CD4-positive, alpha-beta T cell treated with Interleukin-4 for 1 hour (primary cell): ENCODE results near the gene CTRB2.
"Not testable (repeated sequence)": the region's sequence is repeated elsewhere in the genome, so short reads cannot be mapped to it uniquely, and the experiment has no call there.

ENCODE experiments used
- DNase-seq, 2 donors: peaks; one replicate each; pipeline ENCODE4 v3.0.0-alpha.2; 2020 to 2022

CTRB2 gene

GRCh38 chr16:75241955-75242354 is 35.0 kb upstream of the CTRB2 start:
- no peak for DNase-seq

GRCh38 chr16:75241412-75241811 is 34.5 kb upstream of the CTRB2 start:
- DNase-seq, result no peak

DNA sequence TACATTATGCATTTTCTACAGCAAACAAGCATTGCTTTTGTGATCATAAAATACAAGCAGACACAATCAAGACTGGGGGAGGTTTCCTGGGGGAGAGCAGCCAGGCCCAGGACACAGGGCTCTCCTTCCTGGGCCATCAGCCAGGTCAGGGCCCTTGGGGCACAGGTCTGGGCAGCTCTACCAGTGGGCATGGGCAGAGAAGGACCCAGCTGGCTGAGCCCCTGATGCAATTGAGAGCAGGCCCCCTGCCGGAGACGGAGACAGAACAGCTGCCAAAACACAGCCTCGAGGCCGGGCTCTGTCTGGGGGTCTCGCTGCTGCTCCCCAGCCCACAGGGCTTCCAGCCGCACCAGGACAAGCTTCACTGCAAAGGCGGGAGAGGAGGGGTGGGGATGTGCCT is 33.7 kb upstream of the CTRB2 start:
- not testable (repeated sequence) for DNase-seq

GRCh38 chr16:75239542-75240122 is 32.7 kb upstream of the CTRB2 start:
- DNase-seq, result no peak

DNA sequence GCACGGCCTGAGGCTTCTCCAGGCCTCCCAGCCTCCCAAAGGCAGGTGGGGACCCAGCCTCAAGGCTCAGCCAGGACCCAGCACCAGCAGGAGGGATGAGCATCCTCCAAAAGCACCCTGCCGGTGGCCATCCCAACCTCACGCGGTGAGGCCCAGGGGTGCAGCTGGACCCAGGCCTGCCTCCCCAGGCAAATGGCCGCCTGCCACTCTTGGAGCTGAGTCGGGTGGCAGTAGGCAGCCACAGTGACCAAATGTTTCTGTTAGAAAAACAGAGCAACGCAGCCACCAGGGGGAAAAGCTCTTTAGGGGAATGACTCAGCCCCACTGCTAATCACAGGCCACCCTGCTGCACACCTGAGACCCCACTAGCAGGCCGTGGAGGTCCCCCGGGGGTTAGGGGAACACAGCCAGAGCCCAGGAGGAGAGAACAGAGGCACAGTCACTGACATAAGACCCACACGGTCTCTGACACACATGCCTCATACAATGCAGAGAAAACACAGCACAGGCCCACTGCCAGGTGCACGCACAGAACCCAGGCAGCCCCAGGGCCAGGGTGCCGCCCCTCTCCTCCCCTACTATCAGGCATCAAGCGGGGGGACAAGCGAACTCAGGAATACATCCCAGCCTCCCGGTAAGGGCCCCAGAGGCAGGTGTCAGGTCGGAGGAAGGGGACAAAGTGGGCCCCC is 32.0 kb upstream of the CTRB2 start:
- DNase-seq, result no peak

DNA sequence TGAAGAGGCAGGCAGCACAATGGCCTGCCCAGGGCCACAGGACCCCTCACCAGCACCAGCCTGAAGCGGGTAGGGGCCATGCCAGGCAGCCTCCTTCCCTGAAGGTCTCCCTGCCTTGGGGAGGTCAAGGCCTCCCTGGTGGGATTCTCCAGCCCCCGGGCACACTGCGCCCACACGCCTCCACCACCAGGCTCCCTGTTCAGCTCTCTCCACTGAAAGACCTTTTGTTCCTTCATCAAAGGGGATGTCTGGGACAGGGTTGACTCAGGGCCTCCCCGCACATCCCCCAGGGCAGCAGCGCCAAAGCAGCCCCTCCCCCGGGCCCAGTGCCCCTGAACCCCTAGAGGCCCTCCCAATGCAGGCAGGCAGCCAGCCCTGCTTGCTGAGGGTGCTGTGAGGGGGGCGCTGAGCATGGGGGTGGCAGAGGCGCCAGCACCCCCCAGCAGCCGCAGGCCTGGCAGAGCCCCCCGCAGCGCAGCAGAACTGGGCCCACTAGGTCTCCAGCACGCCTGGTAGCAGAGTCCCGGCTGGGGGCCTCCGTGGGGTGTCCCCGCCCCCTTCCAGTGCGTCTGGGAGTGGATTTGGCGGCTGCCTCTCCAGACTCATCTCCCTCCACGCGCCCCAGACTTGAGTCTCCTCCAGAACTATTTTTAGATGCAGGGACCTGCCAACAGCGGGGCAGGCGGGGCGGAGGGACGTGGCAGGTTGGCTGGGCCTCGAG is 31.3 kb upstream of the CTRB2 start:
- no peak for DNase-seq

- no peak for DNase-seq
Measured at GRCh38 chr16:75237398-75238131, 30.6 kb upstream of the CTRB2 start.

DNA sequence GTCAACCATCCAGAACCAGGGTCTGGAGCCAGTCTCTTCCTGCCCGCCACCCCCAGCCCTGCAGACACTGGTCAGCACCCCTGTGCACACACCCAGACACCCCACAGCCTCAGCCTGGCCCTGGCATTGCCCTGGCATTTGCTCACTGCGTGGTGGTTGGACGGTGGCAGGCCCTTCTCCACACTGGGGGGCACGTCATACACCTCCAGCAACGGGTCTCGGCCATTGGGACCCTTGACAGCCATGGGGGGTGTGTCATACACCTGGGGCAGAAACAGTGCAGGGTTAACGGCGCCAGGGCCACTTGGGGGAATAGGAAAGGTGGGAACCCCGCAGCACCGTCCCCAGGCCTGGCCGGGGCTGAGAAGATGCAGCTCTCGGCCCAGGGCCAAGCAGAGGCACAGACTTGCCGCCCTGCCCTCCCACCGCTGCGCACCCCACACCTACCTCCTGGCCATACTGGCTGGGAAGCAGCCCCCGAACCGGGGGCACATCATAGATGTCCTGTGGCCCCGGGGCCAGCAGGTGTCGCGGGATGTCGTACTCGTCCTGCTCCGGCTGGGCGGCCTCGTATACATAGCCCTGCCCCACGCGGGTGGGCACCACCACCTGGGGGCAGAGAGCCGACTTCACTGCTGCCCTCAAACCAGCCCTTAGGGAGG is 29.9 kb upstream of the CTRB2 start:
- DNase-seq, result no peak

DNA sequence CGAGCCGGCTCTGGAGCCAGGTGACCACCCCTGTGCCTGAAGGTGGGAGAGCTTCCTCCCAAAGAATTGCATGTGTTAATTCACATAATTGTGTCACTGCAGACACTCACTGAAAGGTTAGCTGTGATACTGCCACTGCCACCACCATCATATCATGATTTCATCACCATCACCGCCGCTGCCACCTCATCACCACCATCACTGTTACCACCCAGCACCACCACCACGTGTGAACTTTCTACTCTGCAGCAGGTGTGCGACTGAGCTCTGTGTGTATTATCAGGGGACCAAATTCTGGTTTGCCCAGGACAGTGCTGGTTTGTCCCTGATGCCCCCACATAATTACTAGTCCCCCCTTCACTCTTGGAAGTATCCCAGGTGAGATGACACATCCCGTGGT is 29.3 kb upstream of the CTRB2 start:
- no peak for DNase-seq

- no peak for DNase-seq
Measured at GRCh38 chr16:75235721-75236193, 28.8 kb upstream of the CTRB2 start.

DNA sequence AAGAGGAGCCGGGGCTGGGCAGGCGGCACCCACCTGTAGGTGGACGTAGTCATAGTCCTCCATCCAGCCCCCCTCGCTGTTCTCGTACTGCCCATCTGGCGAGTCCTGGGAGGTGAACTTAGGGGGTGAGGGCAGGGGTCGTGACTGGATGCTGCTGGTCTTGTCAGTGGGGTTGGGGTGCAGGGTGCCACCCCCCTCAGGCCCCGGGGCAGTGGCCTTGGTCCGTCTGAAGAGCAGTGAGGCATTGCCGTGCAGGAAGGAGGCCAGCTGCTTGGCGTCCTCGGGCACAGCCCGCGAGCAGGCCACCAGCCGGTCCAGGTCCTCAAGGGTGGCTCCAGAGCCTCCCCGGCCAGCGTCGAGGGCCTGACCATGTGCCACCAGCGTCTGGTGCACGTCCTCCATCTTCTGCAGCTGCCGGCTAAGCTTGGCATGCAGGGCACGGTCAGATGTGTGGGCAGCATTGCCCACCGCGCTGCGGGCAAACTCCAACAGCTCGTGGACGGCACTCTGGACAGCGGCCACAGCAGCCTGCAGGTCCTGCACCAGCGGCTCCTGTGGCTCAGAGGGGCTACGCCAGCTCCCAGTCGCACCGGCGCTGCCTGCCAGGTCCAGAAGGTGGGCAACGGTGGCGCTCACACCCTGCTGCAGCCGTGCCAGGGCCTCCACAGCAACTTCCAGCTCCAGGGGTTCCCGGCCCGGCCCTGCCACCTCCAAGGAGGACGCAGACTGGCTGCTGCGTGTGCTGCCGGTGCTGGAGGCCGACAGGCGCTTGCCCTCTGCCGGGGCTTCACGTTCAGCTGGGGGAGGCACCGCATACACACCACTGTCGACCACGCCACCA is 28.1 kb upstream of the CTRB2 start:
- DNase-seq, result no peak

DNA sequence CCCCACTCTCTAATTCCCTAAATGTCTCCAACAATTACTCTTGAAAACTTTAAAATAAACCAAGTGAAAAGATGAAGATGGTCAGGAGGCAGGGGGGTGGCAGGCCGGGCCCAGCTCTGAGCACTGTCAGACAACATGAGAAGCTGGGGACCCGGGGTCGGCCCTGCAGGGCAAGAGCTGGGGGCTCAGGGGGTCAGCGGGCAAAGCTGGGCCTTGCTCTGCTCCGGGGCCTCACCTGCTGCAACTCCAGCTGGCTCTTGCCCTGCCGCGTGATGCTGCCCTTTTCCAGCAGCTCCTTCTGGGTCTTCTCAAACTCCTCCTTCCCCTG is 26.6 kb upstream of the CTRB2 start:
- no peak for DNase-seq

- DNase-seq, result no peak
Measured at GRCh38 chr16:75231570-75231969, 24.6 kb upstream of the CTRB2 start.

DNA sequence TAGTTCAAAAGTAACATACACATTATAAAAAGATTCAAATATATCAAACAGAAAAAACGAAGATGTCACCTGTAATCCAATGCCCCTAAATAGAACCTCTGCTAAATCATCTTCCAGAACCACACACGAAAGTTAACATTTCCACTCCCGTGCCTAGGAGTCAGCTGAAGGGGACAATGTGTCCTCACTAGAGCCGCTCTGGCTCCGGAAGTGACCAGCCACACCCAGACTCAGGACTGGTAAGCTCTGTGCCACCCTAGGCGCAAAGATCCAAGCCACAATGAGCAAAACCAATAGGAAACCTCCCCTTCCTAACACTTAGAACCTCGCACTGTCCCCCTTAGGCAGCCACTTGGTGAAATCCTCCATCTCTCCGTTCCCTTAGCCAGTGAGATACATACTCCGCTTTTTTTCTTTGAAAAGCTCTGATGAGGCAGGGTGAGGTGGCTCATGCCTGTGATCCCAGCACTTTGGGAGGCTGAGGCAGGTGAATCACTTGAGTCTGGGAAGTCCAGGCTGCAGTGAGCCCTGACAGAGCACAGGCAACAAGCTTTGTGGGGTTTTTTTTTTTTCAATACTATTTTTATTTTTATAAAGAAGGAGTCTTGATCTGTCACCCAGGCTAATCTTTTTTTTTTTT is 23.6 kb upstream of the CTRB2 start:
- no peak for DNase-seq

GRCh38 chr16:75229172-75230031 is 22.4 kb upstream of the CTRB2 start:
- DNase-seq, result no peak

- DNase-seq, result no peak
Measured at GRCh38 chr16:75228143-75228976, 21.4 kb upstream of the CTRB2 start.

DNA sequence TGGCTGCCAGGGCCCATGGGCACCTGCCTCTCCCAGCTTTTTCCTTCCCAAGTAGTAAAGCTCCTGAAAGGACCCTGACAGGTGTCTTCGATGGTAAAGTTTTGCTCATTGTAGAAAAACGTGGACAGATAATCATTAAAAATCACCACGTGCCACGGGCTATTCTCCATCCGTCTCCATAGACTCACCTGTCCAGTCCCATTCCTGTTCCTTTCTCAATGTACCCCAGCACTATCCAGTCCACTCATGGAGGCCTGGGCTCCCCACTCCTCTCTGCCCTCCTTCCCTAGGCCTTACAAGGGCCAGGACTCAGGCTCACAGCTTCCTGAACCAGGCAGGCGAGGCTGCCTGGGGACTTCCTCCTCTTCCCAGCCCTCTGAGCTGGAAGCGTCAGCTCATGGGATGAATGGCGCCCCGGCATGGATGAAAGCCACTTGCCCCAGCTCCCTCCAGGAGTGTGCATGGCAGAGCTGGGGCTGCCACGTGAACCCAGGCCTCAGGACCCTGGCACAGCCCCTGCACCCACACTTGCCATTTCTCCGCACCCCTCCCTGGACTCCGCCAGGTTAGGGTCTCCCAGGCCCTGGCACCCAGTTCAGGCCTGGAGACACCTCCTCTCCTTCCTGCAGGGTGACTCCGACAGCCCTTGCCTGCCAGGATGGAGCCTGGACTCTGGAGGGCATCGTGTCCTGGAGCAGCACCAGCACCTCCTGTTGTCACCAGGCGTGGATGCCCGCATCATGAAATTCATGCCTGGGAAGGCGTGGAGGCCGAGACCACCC is 20.6 kb upstream of the CTRB2 start:
- DNase-seq, result no peak

- DNase-seq, result no peak
Measured at GRCh38 chr16:75226550-75227360, 19.8 kb upstream of the CTRB2 start.
